Measurements from ENCODE around the gene ZEB2. TPM values are rescaled to one million over a fixed set of nuclear protein-coding genes. Genes with fewer than 3 reads are reported as not detected.

The ZEB2 gene
- total RNA-seq: 10 to 100 TPM; 13.5 to 14.9 TPM

- Mint-ChIP-seq H3K27ac (no peak within 1 kb of the TSS), H3K27me3 (peaks cover 34% of the 10 kb centered on the region), H3K9me3 (no peaks in the 10 kb centered on the region), H3K4me1 (ENCODE audit: low read depth) (peaks cover 21% of the 10 kb centered on the region), H3K36me3 (ENCODE audit: low read depth) (peaks cover 2% of the 10 kb centered on the region), H3K4me3 (no peak within 1 kb of the TSS)
- POLR2A ChIA-PET: interaction anchor here (1.4 kb wide), 1 partner anchor 10 kb away, joined by 5 read pairs; no protein-coding TSS in a partner anchor
- peak; percentile 31 for ATAC-seq
- intact Hi-C loops (cut with micrococcal nuclease): loop anchor here (5.0 to 10.0 kb wide), 3 partner anchors 188 to 335 kb away; a partner anchor contains a TSS
- CTCF ChIA-PET: interaction anchor here (0.6 to 3.8 kb wide), 3 partner anchors 13 to 189 kb away, joined by 3 to 10 read pairs (median 3); no protein-coding TSS in a partner anchor
- TF ChIP-seq CTCF (IDR thresholded peaks at IDR 0.05): peak; percentile 64
- peak; percentile 71 for DNase-seq
Measured at GRCh38 chr2:144519934-144520731, at the start of gene ZEB2. Gene ZEB2, minus strand, starts transcription at chr2:144520119. Its CDS starts 2,769 bp downstream, at chr2:144517350.

GRCh38 chr2:144567745-144568144 is 47.8 kb upstream of the ZEB2 start:
- Mint-ChIP-seq H3K27ac (no peak overlapping the region), H3K36me3 (ENCODE audit: low read depth) (no peaks in the 10 kb centered on the region), H3K27me3 (peaks cover 2% of the 10 kb centered on the region), H3K4me1 (ENCODE audit: low read depth) (peaks cover 12% of the 10 kb centered on the region), H3K9me3 (no peaks in the 10 kb centered on the region), H3K4me3 (no peak overlapping the region)
- TF ChIP-seq CTCF (IDR thresholded peaks at IDR 0.05): no peak
- DNase-seq (no peak), ATAC-seq (no peak)
- intact Hi-C loops (cut with micrococcal nuclease): no loop called here
- ChIA-PET CTCF (interaction anchor here (1.1 kb wide), 1 partner anchor 24 kb away, joined by 3 read pairs; no protein-coding TSS in a partner anchor), POLR2A (interaction anchor here (0.6 to 0.8 kb wide), 2 partner anchors 74 to 76 kb away, joined by 3 read pairs; no protein-coding TSS in a partner anchor)

- DNase-seq (no peak), ATAC-seq (no peak)
- ChIA-PET POLR2A (no interaction called here), CTCF (no interaction called here)
- no peak for TF ChIP-seq CTCF (IDR thresholded peaks at IDR 0.05)
- intact Hi-C loops (cut with micrococcal nuclease): no loop called here
- Mint-ChIP-seq H3K27me3 (peaks cover 2% of the 10 kb centered on the region), H3K36me3 (ENCODE audit: low read depth) (no peaks in the 10 kb centered on the region), H3K4me1 (ENCODE audit: low read depth) (peaks cover 4% of the 10 kb centered on the region), H3K9me3 (no peaks in the 10 kb centered on the region), H3K27ac (no peak overlapping the region), H3K4me3 (no peak overlapping the region)
Measured at GRCh38 chr2:144566448-144566847, 46.5 kb upstream of the ZEB2 start.

GRCh38 chr2:144560251-144560650 is 40.3 kb upstream of the ZEB2 start:
- no peak for ATAC-seq
- no peak for TF ChIP-seq CTCF (IDR thresholded peaks at IDR 0.05)
- Mint-ChIP-seq H3K4me3 (no peak overlapping the region), H3K4me1 (ENCODE audit: low read depth) (no peaks in the 10 kb centered on the region), H3K36me3 (ENCODE audit: low read depth) (no peaks in the 10 kb centered on the region), H3K9me3 (no peaks in the 10 kb centered on the region), H3K27ac (no peak overlapping the region), H3K27me3 (peaks cover 3% of the 10 kb centered on the region)
- ChIA-PET CTCF (no interaction called here), POLR2A (no interaction called here)
- intact Hi-C loops (cut with micrococcal nuclease): no loop called here
- no peak for DNase-seq

- intact Hi-C loops (cut with micrococcal nuclease): no loop called here
- Mint-ChIP-seq H3K9me3 (no peaks in the 10 kb centered on the region), H3K27me3 (peaks cover 3% of the 10 kb centered on the region), H3K36me3 (ENCODE audit: low read depth) (no peaks in the 10 kb centered on the region), H3K4me3 (no peak overlapping the region), H3K27ac (no peak overlapping the region), H3K4me1 (ENCODE audit: low read depth) (no peaks in the 10 kb centered on the region)
- TF ChIP-seq CTCF (IDR thresholded peaks at IDR 0.05): no peak
- ATAC-seq: no peak
- ChIA-PET POLR2A (no interaction called here), CTCF (no interaction called here)
- no peak for DNase-seq
Measured at GRCh38 chr2:144559681-144560080, 39.8 kb upstream of the ZEB2 start.

Measured in activated CD8-positive, alpha-beta T cell treated with anti-CD3 and anti-CD28 coated beads for 36 hours (primary cell).